ENCODE results near the gene VSIG10.

DNA sequence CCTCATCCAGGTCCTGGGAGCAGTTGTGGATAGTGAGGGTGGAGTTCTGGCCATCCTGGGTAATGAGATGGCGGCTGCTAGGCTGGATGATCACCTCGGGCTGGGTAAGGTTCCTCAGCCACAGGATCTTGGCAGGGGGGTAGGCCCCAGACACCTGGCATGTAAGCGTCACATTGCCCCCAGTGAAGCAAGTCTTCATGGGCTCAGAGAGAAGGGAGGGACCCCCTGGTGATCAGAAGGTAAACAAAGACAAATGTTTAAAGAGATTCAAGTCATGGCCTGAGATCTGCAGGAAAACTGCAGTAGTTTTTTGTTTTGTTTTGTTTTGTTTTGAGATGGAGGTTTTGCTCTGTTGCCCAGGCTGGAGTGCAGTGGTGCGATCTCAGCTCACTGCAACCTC lies 30.0 kb downstream of the VSIG10 start:
- TF ChIP-seq, protein P1, sequence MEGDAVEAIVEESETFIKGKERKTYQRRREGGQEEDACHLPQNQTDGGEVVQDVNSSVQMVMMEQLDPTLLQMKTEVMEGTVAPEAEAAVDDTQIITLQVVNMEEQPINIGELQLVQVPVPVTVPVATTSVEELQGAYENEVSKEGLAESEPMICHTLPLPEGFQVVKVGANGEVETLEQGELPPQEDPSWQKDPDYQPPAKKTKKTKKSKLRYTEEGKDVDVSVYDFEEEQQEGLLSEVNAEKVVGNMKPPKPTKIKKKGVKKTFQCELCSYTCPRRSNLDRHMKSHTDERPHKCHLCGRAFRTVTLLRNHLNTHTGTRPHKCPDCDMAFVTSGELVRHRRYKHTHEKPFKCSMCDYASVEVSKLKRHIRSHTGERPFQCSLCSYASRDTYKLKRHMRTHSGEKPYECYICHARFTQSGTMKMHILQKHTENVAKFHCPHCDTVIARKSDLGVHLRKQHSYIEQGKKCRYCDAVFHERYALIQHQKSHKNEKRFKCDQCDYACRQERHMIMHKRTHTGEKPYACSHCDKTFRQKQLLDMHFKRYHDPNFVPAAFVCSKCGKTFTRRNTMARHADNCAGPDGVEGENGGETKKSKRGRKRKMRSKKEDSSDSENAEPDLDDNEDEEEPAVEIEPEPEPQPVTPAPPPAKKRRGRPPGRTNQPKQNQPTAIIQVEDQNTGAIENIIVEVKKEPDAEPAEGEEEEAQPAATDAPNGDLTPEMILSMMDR (IDR thresholded peaks at IDR 0.05), result no peak
- TF ChIP-seq POLR2A (IDR thresholded peaks at IDR 0.05), result no peak
